ENCODE measurements around the gene AOPEP.

AOPEP gene

DNA sequence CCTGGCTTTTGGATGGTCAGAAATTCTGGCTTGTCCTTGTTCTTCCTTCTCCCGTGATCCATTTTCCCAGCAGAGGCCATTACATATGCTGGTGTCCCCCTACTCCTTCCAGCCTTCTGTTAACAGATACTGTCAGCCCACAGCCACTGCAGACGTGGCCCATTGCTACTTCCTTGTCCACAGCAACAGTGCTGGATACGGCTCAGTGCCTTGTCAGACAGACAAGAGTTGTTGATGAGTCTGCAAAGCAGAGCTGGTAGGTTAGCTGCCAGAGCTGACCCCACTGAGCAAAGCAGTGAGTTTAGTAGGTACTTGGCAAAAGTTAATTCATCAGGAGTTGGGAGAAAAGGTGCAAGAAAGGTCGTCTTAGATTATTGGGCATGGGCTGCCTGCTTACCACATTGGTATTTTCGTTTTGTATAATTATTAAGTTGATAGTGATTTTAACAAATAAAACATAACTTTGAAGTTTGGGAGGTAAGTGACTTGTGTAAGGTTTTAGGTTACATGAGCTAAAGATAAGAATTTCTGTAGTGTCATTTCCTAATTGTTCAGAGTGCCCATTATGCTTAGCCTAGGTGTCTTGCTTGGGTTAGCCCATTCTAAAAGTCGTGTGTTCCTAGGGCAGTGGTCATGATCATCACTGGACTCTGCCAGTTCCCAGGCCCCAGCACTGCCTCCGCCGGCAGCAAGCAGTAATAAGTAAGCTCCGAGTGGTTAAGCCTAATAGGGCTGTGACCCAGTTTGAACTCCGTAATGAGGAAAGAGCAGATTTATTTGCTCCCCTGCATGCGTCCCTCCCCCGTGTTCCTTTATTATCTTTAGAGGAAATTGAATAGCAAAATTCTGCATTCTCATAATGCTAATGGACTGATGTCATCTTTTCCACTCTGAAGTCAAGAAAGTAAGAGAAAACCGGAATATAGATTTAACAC, 299.0 kb downstream of the AOPEP start:
- DNase-seq = no peak

DNA sequence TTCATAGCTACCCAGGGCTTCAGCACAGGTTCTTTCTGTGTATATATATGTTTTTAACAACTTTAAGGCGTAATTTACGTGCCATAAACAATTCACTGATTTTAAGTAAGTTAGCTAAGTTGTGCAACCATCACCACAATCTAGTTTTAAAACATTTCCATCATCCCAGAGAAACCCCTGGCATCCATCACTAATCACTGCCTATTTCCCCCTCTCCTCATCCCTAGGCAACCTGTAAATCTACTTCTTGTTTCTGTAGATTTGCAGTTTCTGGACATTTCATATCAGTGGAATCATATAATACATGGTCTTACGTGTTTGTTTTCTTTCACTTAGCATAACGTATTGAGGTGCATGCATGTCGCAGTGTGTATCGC, 299.6 kb downstream of the AOPEP start:
- DNase-seq = no peak

DNA sequence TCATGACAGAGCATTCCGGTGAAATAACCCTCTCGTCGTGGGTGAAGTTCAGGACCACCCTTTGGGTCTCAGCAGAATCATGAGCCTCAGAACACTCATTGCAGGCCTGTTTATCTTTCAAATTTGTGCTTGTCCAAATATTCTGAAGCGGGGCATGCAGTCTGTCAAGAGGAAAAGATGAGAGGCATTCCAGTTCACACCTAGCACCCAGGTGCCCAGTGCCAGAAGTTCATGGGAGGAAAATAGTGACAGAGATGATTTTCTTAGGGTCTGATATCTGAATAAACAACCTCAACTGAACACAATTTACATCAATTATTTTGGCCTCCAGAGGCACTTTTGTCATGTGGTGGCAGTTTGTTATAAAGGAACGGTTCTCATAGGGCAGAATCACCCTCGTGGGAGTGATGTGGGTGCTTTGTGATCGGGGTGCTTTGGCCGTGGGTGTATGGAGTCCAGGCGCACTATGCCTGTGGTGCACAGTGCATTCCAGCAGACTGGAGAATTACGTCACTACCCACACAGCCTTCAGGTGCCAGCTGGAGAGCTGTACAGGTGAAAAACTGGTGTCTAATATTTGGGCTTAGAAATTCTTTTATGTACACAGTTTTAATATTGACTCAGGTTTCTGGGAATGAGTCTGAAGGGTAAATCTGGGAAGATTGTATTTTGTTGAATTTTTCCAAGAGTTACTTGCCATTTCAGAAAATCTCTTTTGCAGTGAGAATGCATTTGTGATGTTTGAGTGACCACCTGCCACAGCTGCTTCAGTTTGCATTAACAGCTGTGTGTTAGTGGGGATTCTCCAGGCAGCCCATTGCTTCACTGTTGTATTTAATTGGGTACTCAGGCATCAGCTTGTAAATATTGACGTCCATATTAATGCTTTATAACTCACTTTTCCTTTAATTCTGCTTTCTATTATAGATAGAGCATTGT, 301.7 kb downstream of the AOPEP start:
- DNase-seq = no peak

DNA sequence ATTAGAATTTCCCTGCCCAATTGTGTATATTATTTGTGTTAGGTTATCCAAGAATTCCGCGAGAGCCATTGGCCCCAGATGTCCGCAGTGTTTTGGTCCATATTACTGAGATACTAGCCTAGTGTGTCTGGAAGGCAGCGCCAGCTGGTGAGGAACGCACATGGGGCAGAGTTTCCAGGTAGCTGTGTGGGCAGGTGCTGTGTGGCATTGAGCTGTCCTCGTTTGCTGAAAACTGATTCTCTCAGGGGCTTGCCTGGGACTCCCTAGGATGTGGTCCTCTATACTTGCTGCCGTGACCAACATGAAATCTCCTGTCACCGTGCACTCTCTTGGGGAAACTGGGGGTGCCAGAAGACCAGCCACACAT, 302.3 kb downstream of the AOPEP start:
- no peak for DNase-seq

DNA sequence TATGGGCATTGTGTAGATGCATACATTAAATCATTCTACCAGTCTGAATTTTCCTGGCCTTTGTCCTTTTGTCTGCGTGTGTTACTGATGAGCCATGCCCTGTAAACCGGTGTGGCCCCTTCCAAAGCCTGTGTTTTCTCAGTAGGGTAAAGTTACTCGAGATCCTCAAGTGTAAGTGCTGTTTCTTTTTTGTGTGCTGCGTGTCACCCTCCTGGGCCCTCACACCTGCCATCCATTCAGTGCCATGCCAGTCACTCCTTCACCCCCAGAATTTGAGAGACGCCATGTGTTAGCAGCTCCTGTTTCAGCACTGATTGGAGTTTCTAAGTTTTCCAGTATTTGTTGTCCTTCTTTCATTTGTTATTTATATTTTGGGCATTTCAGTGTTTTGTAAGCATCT, 302.8 kb downstream of the AOPEP start:
- DNase-seq = no peak

DNA sequence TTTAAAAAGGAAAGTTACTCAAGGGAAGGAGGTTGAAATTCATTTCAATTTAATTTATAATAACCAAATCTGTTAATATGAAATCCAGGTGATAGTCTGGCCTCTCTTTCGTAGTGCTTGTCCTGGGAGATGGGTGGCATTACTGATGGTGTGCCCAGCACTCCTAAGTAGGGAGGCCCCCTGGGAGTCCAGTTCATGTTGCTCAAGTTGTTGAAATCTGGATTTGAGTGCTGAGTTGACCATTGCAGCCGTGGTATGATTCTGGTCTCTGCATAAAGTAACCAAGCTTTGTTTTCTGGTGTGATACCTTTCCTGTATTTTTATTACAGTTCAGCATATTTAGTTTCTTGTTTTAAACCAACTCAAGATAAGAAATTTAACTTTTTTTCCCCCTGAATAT, 303.2 kb downstream of the AOPEP start:
- DNase-seq = no peak

DNA sequence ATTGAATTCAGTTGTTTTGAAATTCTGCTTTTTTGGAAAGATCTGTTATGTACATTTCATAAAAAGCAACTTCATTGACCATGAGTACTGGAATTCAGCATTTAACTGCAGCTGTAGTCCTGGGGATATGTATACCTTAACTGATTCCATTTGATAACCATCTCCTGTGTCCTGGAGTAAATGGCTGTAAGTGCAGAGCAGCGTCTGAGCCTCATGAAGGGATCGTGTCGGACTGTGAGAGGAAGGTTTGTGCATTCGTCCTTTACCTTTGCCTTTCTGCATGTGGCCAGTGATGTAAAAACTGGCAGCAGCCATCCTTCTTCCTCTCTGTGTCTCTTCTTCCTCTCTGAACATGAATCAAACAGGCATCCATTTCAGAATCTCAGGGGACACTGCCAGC, 303.8 kb downstream of the AOPEP start:
- no peak for DNase-seq

DNA sequence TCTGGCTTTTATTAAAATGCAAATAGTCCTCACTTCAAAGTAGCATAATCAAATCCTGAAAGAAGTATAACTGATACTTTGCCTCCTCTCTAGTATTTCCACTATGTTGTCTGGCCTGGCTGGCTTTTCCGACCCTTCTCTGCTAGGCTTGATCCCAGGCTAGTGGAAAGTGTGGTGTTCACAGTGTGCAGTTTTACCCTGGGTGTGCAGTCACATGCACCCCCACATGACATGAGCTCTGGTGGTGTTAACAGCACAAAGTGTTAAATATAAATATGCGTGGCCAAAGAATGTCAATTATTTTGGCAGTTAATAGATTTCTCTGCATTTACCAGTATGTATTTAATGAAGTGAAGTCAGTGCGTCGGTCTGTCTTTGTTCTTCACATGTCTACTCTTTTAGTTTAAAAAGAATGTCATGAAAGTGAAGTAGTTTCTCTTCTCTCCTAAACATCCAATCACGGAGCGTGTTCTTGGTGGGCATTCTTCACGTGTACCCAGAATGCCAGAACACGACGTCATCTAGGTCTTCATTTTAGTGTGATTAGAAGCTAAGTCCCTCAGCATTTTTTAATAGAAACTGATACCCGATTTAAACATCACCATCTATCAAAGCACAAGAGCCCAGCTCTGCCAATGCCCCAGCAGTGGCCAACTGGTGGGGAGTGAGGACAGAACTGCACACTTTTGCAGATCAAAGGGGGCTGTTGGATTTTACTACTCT, 304.6 kb downstream of the AOPEP start:
- no peak for DNase-seq

DNA sequence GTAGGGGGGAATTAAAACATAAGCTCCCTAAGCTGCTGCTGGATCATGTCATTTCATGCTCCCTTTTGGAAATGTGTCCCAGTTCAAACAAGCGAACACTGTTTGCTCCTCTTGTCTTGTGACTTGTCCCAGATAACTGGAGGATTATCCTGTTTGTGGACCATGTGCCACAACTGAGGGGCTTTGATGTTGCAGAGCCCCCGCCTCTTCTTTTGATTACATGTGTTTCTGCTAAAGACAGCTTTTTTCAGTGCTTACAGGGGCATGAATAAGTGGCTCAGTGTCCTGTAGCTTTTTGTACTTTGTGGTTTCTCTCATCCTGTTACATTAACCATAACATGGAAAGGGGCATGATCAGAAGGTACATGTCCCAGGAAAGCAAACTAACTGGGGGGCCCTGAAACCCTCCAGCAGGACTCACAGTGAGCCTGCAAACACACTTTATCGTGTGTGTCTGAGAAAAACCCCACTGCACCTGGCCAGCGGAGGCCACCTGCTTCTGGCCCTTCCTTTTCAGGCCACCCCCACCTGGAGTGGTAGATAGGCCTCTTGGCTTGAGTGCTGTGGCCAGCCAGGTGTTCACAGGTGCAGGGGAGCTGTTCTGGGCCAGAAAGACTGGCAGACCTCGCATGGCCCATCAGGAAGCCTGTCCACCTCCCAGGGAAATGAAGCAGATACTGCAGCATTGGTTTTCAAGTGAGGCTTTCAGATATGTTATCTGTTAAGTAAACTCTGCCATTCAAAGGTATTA, 305.4 kb downstream of the AOPEP start:
- DNase-seq = no peak

DNA sequence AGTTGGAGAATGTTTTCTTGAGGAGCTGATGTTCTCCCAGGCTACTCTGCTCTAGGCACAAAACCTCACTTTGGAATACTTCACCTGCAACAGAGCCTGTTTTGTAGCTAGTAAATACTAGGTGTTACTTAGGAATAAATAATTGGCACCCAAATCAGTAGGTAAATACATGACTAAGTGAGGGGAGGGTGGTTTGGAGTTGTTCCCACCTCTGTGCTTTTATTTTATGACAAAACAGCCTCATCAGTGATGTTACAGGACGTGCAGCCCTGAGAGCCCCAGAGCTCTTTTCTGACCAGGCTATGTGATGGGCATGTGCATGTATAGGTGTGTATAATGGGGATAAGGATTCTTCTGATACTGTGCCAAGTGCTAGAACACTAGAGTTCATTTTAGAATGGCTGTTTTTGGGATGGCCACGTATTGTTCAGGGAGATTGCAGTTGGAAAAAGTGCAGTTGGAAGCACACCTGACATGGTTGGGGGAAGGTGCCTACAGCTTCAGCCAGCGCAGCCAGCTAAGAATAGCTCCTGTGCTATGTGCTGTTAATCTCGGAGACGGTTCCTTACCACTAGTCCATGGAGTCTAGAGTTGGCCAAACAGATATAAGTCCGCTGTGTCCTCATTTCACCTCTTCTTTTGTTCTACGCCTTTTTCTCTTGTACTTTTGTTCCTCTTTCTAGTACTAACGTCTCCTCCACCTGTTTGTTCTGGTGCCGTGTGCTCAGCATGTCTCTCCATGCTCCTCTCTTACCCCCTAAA, 306.3 kb downstream of the AOPEP start:
- no peak for DNase-seq

DNA sequence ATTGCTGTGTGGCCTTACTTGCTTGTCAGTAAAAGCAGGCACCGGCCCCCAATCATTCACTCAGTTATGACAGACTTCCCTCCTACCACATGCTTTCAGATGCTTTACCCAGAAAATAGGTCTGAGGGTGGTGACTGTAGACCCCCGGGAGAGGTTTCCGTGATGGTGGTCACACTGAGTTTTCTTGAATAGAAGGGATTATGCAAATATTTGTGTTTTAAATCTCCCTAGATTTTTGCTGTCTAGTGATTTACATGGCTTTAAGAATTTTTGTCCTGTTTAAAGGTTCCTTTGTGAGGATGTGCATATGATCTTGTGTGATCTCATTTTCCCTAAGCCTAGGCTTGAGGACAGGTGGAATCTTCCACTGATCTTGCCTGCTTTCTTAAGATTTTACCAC, 309.3 kb downstream of the AOPEP start:
- no peak for DNase-seq

DNA sequence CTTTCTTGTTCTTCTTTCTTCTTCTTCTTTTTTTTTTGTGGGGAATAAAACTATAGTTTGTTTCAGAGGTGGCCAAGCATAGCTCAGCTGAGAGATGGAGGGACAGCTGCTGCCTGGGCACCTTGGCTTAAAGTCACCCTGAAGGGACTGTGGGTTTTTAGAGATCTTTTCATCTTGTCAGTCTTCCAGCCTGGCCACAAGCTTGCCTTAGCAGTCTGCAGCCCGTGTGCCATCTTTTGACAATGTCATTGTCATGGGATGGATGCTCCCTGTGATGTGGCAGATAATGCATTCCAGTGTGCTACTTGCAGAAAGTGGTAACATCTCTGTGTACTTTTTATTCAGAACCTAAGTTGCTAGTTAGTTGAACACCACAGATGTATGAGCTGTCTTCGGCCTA, 310.2 kb downstream of the AOPEP start:
- no peak for DNase-seq

DNA sequence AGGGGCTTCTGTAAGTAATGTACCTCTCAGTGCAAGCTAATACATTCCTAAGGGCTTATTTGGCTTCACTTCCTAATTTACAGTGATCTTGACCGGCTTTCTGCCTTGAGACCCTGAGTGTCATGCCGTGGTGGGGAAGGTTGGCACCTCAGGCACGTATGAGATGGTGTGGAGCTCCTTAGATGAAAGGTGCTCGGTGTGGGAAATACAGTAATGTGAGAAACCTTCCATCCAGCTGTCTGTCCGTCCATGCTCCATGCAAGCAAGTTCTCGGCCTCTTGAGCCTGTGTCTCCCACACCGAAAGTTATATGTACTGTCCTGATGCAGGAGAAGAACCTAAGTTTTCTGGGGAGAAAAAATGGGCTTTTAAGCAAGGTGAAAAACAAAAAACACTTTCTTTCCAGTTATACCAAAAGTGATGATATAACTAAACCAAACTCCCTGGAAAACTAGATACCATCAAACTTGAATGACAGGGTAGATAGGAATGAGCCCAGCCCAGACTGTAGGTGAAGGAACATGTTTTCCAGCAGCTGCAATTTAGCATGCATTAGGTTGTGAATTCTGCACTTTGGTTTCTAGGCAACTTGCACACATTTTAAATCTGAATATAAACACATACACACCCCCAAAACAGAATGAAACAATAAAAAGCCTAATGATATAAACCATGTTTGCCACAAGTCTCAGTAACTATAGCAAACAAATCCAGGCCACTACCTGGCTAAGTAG, 311.5 kb downstream of the AOPEP start:
- no peak for DNase-seq

DNA sequence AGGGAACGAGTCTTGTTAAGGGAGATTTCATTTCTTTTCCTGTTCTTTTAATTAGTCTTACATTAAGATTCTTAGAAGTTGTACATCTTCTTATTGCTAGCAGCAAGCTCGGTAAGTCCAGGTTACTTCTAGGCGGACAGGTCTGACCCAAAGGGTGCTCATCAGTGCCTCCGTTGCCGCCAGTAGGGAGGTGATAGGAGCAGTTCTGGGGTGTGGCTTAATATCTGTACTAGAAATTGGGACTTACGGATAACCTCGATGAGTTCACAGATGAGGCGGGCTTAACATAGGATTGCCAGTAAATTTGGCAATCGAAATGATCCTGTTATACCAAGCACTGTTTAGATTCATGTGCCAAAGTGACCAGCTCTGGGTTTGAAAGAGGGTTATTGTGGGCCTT, 312.2 kb downstream of the AOPEP start:
- no peak for DNase-seq

DNA sequence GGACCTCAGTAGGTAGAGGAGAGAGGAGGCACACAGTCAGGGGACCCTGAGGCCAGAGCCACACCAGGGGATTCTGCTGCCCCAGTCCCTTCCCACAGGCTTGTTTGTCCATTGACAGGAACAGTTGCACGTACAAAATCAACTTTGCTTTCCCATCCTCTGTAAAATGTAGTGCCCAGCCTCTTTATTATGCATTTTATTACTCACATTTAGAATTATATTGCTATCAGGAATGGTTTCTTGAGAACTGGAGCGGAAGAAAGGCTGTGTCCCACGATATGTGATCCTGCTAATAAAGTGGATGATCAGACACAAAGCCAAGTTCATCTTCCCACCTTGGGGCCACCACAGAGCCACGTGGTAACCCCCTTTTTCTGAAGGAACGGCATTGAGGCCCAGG, 313.6 kb downstream of the AOPEP start:
- no peak for DNase-seq

DNA sequence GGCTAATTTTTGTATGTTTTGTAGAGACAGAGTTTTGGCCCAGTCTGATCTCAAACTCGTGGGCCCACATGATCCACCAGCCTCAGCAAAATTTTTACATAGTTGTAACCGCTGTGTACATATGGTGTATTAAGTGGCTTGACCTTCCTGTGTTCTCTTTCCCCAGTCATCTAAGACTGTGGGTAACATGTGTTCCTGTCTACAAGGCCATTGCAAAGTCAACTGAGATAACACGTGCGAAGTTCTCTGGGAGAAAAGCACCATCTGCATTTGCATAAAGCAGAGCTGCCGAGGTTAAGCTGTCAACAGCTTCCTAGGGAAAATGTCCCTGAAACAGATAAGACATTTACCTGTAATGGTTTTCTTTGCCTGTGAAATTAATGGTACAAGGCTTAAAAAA, 317.3 kb downstream of the AOPEP start:
- DNase-seq = no peak

DNA sequence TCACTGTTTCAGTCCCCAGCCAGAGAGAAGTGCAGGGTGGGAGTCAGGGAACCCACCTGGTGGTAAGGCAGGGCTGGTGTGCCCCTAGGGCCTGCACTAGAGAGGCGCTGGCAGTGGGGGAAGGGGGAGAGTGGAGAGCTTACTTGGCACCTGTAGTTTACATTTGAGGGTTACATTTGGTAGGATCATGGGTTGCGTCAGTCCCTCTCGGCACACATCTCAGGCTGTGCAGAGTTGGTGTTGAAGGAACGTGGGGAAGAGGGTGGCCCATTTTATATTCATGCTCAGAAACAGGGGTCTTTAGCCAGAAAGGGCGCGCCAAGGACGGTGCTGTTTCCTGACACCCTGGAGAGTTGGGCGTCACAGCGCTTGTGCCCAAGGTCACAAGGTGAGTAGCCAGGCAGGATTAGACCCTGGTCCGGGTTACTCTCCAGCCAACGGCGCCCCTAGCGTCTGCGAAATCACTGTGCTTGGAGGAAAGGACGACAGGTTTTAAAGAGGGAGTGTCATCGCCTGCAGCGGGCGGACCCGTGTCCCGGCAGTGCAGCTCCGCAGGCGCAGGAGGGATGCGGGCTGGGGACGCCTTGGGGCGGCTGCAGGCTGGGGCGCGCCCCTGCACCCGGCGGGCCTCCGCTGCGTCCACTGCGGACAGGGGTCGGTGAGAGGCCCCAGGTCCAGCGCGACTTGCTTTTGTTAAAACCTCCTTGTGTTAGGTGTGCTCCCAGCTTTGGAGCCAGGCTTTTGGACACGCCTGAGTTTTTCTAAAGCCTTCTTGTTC, 318.4 kb downstream of the AOPEP start:
- no peak for DNase-seq

DNA sequence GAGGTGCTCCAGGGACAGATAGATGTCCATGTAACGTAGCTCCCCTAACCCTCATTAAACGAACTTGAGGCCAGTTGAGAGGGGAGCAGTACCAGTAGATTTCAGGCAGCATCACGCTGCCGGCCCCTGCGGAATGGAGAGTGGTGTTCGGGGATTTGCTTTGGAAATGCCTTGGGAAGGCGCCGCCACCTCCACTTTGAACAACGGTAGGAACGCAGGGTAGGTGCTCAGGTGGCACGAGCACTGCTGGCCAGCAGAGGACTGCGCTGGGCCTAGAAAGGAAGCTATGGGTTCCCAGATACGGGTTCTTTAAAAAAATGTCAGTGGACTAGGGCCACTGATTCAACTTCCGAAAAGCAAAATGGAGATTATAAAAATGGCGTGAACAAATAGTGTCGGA, 319.3 kb downstream of the AOPEP start:
- DNase-seq = no peak

DNA sequence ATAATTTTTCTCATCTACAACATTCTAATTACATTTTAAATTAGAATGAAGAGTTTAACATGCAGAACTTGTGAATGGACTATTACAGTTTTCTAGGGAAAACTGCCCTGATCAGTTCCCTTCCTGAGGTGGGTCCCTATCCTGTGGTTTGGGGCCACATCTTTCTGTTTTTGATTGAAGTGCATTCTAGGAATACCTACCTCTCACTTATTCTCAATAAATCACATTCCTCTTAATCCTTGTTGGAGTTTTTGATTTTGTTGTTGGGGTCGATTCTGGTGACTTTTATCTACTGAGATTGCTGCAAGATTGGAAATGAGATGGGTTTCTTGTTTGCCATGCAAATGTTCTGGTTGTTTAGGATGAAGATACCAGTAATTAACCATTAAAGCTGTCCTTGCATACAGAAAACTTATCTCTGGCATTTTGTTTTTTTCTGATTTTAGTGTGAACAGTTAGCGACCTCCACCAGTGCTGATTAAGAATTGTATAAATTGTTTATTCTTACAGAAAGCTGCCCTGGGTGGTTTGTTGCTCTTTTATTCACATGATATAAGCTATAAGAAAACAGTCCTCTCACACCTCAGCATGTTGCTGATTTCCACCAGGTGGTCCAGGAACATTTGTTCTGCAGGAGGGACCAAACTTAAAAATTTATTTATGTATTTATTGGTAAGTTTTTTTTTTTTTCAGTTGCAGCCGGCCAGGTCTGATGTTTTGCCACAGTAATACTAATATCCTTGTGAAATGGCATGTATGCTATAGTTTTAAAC, 321.1 kb downstream of the AOPEP start:
- no peak for DNase-seq

Data from GDM1 (cell line).